Left ventricle myocardium inferior (tissue), 1 donor: ENCODE data around the gene PRKG1. TPM values are rescaled to one million over a fixed set of nuclear protein-coding genes. Genes with fewer than 3 reads are reported as not detected.

Experiments
- DNase-seq: peaks from one replicate; pipeline ENCODE4 v3.0.0-alpha.2; 2020
- H3K27ac ChIP-seq: fragments of 200-600 bp; replicated peaks from 2 replicates; pipeline ENCODE4 v1.8.0; 2021
- H3K27me3 ChIP-seq: fragments of 200-600 bp; 2 replicates; pipeline ENCODE4 v1.8.0; 2021; ENCODE audit warnings: low read depth
- H3K36me3 ChIP-seq: fragments of 200-600 bp; 2 replicates; pipeline ENCODE4 v1.8.0; 2021
- H3K4me1 ChIP-seq: fragments of 200-600 bp; 2 replicates; pipeline ENCODE4 v1.8.0; 2021
- H3K4me3 ChIP-seq: fragments of 200-600 bp; 2 replicates; pipeline ENCODE4 v1.8.0; 2021; ENCODE audit warnings: mild to moderate bottlenecking, moderate library complexity
- H3K9me3 ChIP-seq: fragments of 200-600 bp; replicated peaks from 2 replicates; pipeline ENCODE4 v1.8.0; 2021
- CTCF ChIP-seq: fragments of 200-600 bp; IDR thresholded peaks from 2 replicates; pipeline ENCODE4 v1.8.0; 2021; ENCODE audit warnings: antibody characterized with exemption, mild to moderate bottlenecking, borderline replicate concordance
- intact Hi-C: fragments of 100-400 bp; cut with micrococcal nuclease; formaldehyde crosslinking; loops from one replicate; pipeline ENCODE4 v1.11.0; 2022
- total RNA-seq: library from RNA; stranded (reverse); fragmentation: NEBNext Ultra II Directional; extraction: Animal tissue kit (Norgen Biotek cat#: 25700); gene quantifications from one replicate; pipeline ENCODE4 v1.2.1, GENCODE V29; 2021
- donor health status: DM: no; HTN: yes; CAD: no; lungs with severe emphysema.

PRKG1 gene
- total RNA-seq, 1 donor from 2014 or later: 38.9 TPM

DNA sequence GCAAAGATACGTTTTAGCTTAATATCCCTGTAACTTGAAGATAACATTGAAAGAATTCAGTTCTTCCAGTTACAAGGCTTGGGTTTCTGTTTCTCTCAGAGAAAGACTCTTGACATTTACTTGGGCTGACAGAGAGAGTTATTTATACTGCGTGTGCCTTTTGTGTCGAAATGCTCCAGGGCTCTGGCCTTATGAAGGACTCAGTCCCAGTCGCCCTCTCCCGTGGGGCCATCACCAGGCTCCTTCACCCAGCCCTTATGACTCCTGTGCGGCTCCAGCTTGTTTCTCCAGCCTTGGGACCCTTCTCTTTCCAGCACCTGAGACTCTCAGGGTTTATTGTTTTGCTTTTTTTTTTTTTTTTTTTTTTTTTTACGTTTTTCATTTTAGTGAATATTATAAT is 997.5 kb downstream of the PRKG1 start:
- TF ChIP-seq CTCF: no peak
- peak; percentile 18 for DNase-seq
- Histone ChIP-seq H3K4me1 (peaks cover 11% of the 10 kb centered on the region), H3K27me3 (no peaks in the 10 kb centered on the region), H3K27ac (peak overlapping the region; percentile 27), H3K4me3 (no peak overlapping the region), H3K9me3 (no peaks in the 10 kb centered on the region), H3K36me3 (no peaks in the 10 kb centered on the region)
- intact Hi-C loops: no loop called here

DNA sequence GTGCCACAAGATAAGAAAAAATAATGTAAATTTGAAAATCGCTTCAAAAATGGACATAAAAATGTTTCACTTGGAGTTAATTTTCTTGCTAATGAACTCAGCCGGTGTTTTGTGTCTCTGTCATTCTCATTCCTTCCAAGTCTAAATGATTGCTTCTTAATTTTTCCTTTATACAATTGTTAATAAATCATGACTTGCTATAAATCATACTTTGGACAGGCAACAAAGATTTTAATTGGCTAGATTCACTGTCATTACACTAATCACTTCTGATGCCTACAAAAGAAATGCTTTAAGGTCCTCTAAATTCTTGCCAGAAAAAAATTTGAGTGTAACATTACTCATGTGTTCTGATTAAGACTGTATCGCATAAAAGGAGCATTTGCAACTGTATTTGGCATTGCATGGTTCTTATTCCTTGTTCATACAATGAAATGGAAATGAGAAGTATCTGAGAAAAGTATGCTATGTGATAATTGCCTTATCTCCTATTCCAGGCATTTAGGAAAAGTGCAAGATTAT is 1000.3 kb downstream of the PRKG1 start:
- H3K9me3 ChIP-seq: no peaks in the 10 kb centered on the region
- H3K4me3 ChIP-seq: no peak overlapping the region
- peaks cover 11% of the 10 kb centered on the region for H3K4me1 ChIP-seq
- intact Hi-C loops: no loop called here
- no peaks in the 10 kb centered on the region for H3K27me3 ChIP-seq
- no peak for TF ChIP-seq CTCF
- H3K36me3 ChIP-seq: no peaks in the 10 kb centered on the region
- H3K27ac ChIP-seq: no peak overlapping the region
- DNase-seq: no peak

GRCh38 chr10:52077814-52078213 is 1003.5 kb downstream of the PRKG1 start:
- Histone ChIP-seq H3K27ac (no peak overlapping the region), H3K36me3 (no peaks in the 10 kb centered on the region), H3K9me3 (no peaks in the 10 kb centered on the region), H3K27me3 (no peaks in the 10 kb centered on the region), H3K4me3 (no peak overlapping the region), H3K4me1 (no peaks in the 10 kb centered on the region)
- no peak for DNase-seq
- intact Hi-C loops: no loop called here
- no peak for TF ChIP-seq CTCF

- intact Hi-C loops: no loop called here
- no peak overlapping the region for H3K4me3 ChIP-seq
- no peaks in the 10 kb centered on the region for H3K9me3 ChIP-seq
- no peaks in the 10 kb centered on the region for H3K36me3 ChIP-seq
- DNase-seq: no peak
- H3K27ac ChIP-seq: no peak overlapping the region
- no peaks in the 10 kb centered on the region for H3K4me1 ChIP-seq
- TF ChIP-seq CTCF: no peak
- no peaks in the 10 kb centered on the region for H3K27me3 ChIP-seq
These were observed 1004.2 kb downstream of the PRKG1 start for GRCh38 chr10:52078397-52078937.

DNA sequence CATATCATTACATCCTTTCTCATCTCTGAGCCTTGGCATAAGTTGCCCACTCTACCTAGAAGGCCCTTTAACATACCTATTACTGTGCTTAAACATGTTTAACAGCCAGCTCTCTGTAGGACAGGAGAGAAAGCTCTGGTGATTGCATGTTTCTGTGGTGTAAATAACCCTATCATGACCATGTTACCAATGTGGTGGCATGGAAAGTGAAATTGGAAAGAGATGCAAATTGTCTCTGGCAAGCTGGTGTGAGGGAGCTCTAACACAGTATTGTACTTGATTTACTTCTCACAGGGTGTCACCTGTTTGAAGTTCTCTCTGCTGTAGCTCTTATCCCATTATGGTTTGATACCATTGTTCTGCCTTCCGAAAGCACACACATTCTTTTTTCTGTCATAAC is 1008.0 kb downstream of the PRKG1 start:
- Histone ChIP-seq H3K9me3 (no peaks in the 10 kb centered on the region), H3K36me3 (no peaks in the 10 kb centered on the region), H3K27me3 (no peaks in the 10 kb centered on the region), H3K27ac (no peak overlapping the region), H3K4me3 (no peak overlapping the region), H3K4me1 (no peaks in the 10 kb centered on the region)
- no peak for TF ChIP-seq CTCF
- intact Hi-C loops: no loop called here
- no peak for DNase-seq
